ENCODE measurements around the gene MAP3K2. TPM values are rescaled to one million over a fixed set of nuclear protein-coding genes. Genes with fewer than 3 reads are reported as not detected.

MAP3K2 gene
- total RNA-seq, 1 donor from 2014 or later: 42.2 TPM

GRCh38 chr2:127308586-127309138 is 79.1 kb downstream of the MAP3K2 start:
- no peak for DNase-seq (ENCODE audit: low read depth)
- Histone ChIP-seq H3K4me3 (ENCODE audit: low read depth, low read length) (no peak overlapping the region), H3K27me3 (ENCODE audit: control insufficient read depth, insufficient read depth, low read length) (no peaks in the 10 kb centered on the region), H3K36me3 (ENCODE audit: control insufficient read depth, insufficient read depth, low read length) (no peaks in the 10 kb centered on the region)
- TF ChIP-seq, protein P1, sequence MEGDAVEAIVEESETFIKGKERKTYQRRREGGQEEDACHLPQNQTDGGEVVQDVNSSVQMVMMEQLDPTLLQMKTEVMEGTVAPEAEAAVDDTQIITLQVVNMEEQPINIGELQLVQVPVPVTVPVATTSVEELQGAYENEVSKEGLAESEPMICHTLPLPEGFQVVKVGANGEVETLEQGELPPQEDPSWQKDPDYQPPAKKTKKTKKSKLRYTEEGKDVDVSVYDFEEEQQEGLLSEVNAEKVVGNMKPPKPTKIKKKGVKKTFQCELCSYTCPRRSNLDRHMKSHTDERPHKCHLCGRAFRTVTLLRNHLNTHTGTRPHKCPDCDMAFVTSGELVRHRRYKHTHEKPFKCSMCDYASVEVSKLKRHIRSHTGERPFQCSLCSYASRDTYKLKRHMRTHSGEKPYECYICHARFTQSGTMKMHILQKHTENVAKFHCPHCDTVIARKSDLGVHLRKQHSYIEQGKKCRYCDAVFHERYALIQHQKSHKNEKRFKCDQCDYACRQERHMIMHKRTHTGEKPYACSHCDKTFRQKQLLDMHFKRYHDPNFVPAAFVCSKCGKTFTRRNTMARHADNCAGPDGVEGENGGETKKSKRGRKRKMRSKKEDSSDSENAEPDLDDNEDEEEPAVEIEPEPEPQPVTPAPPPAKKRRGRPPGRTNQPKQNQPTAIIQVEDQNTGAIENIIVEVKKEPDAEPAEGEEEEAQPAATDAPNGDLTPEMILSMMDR (IDR thresholded peaks at IDR 0.05; ENCODE audit: insufficient read depth, low read length, poor library complexity, severe bottlenecking): no peak

DNA sequence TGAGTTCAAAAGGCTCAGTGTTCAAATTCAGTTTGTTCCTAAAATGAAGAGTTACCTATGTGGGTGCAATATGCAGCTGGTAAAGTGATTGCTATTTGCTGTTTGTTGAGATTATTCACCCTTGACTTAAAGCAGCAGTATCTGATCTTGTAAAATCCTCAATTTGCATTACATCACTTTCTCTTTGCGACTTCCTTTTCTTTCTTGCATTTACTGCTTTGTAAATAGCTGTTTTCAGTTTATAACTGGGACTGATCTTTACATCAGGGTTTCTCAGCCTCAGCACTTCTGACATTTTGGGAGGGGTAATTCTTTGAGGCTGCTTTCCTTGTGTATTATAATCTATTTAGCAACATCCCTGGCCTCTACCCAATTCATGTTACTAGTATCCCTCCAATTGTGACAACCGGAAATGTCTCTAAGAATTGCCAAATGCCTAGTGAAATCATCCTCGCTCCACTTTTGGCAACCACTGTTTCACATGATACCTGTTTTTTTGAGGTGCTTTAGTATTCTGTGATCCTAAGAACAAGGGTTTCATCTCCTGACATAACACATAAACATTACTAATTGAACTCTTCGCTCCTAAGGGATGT is 81.7 kb downstream of the MAP3K2 start:
- no peak for DNase-seq (ENCODE audit: low read depth)
- Histone ChIP-seq H3K27me3 (ENCODE audit: control insufficient read depth, insufficient read depth, low read length) (no peaks in the 10 kb centered on the region), H3K4me3 (ENCODE audit: low read depth, low read length) (no peak overlapping the region), H3K36me3 (ENCODE audit: control insufficient read depth, insufficient read depth, low read length) (no peaks in the 10 kb centered on the region)
- TF ChIP-seq, protein P1 (IDR thresholded peaks at IDR 0.05; ENCODE audit: insufficient read depth, low read length, poor library complexity, severe bottlenecking): no peak

DNA sequence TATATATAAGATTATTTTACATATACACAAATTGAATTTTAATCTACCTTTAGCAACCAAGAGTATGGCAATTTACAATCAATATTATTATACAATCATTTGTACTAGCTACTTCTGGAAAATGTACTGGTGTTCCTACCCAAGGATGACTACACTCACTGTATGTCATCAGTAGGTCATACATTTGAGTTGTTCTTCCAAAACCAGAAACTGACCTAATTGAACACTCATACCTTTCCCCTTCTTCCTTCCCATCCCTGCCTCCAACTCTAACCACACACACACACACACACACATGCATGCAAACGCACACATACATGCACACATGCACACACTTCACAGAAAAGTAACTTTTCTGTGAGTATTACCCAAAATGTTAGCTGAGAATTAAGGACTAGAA is 85.6 kb downstream of the MAP3K2 start:
- Histone ChIP-seq H3K36me3 (ENCODE audit: control insufficient read depth, insufficient read depth, low read length) (no peaks in the 10 kb centered on the region), H3K4me3 (ENCODE audit: low read depth, low read length) (no peak overlapping the region), H3K27me3 (ENCODE audit: control insufficient read depth, insufficient read depth, low read length) (no peaks in the 10 kb centered on the region)
- TF ChIP-seq, protein P1 (IDR thresholded peaks at IDR 0.05; ENCODE audit: insufficient read depth, low read length, poor library complexity, severe bottlenecking): no peak
- DNase-seq (ENCODE audit: low read depth): no peak

DNA sequence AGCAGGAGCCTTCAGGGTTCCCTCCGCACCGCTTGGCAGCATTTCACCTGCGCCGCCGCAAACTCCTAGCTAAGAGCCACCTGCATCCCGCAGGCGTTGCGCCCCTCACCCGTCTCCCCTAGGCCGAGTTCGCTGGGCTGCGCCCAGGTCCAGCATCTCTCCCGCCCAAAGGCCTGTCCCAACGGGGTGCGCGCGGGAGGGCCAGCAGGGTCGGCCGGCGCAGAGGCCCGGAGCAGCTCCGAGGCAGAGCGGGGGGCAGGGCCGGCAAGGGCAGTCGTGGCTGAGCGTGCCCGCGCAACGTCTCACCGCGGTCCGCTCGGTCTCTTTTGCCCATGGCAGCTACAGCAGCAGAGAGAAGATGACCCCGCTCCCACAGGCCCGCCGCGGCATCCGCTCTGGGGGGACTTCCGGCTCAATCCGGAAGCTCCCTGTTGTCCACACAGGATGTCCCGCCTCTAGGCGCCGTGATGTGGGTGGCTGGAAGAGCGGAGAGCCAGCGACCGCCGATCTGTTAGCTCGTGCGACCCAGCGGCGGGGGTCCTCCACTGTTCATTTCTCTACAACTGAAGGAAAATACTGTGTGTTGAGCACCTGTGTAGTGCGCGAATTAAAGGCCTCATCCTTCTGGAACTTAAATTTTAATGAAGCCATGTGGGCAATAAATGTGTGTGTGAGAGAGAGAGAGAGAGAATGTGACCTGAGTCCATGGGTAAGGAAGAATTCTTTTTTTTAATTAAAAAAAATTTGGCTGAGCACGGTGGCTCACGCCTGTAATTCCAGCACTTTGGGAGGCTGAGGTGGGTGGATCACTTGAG is 93.8 kb downstream of the MAP3K2 start, which contains the start of gene ERCC3:
Gene ERCC3, minus strand, starts transcription at position 397 of the 815 bp plus-strand sequence. Its CDS starts 63 bp downstream, at position 334.
- peak within 1 kb of the TSS; percentile 86 for H3K4me3 ChIP-seq (ENCODE audit: low read depth, low read length)
- TF ChIP-seq, protein P1 (IDR thresholded peaks at IDR 0.05; ENCODE audit: insufficient read depth, low read length, poor library complexity, severe bottlenecking): no peak
- peak; percentile 39 for DNase-seq (ENCODE audit: low read depth)
- no peaks in the 10 kb centered on the region for H3K27me3 ChIP-seq (ENCODE audit: control insufficient read depth, insufficient read depth, low read length)
- peaks cover 7% of the 10 kb centered on the region for H3K36me3 ChIP-seq (ENCODE audit: control insufficient read depth, insufficient read depth, low read length)

GRCh38 chr2:127293386-127293747 is 94.4 kb downstream of the MAP3K2 start:
- TF ChIP-seq, protein P1 (IDR thresholded peaks at IDR 0.05; ENCODE audit: insufficient read depth, low read length, poor library complexity, severe bottlenecking): no peak
- DNase-seq (ENCODE audit: low read depth): no peak
- no peaks in the 10 kb centered on the region for H3K27me3 ChIP-seq (ENCODE audit: control insufficient read depth, insufficient read depth, low read length)
- peaks cover 7% of the 10 kb centered on the region for H3K36me3 ChIP-seq (ENCODE audit: control insufficient read depth, insufficient read depth, low read length)
- peak overlapping the region; percentile 86 for H3K4me3 ChIP-seq (ENCODE audit: low read depth, low read length)
